PC-9 (cell line): ENCODE measurements around the gene PODXL.

Experiments
- CTCF ChIP-seq: fragments of 200-600 bp; sonication (generic); conservative IDR thresholded peaks from 2 replicates; pipeline ENCODE4 v1.6.1; 2017; ENCODE audit warnings: mixed run types, antibody characterized with exemption, mild to moderate bottlenecking, moderate library complexity
- EZH2 ChIP-seq: fragments of 200-600 bp; sonication (generic); IDR thresholded peaks from 2 replicates; pipeline ENCODE4 v1.8.0; 2017; ENCODE audit warnings: antibody characterized with exemption, low read depth

- TF ChIP-seq CTCF: no peak
- TF ChIP-seq EZH2: no peak
Observed at GRCh38 chr7:131587315-131587923, 31.0 kb upstream of the PODXL start.
